H9 (cell line): Measurements from ENCODE around the gene SOX13. TPM values are rescaled to one million over a fixed set of nuclear protein-coding genes. Genes with fewer than 3 reads are reported as not detected.

ENCODE experiments used
- DNase-seq: peaks from one replicate; pipeline ENCODE4 v3.0.0-alpha.2; 2017
- H2AFZ ChIP-seq: one replicate; pipeline ENCODE4 v1.6.1; 2013; ENCODE audit warnings: mild to moderate bottlenecking, low read length, control low read depth, moderate library complexity
- H2AK5ac ChIP-seq: 2 replicates; pipeline ENCODE4 v1.6.1; 2013; ENCODE audit warnings: low read length, control low read depth, mixed read lengths; ENCODE audit not compliant: insufficient read length
- H2BK120ac ChIP-seq: one replicate; pipeline ENCODE4 v1.6.1; 2013; ENCODE audit warnings: low read depth, mild to moderate bottlenecking, low read length, control low read depth, inconsistent platforms; ENCODE audit not compliant: poor library complexity, severe bottlenecking
- H2BK12ac ChIP-seq: 2 replicates; pipeline ENCODE4 v1.6.1; 2013; ENCODE audit warnings: low read length, control low read depth, mixed read lengths, low read depth; ENCODE audit not compliant: insufficient read length
- H2BK15ac ChIP-seq: 2 replicates; pipeline ENCODE4 v1.6.1; 2013; ENCODE audit warnings: low read depth, low read length, control low read depth
- H2BK20ac ChIP-seq: one replicate; pipeline ENCODE4 v1.6.1; 2013; ENCODE audit warnings: low read depth, mild to moderate bottlenecking, low read length, control low read depth, inconsistent platforms; ENCODE audit not compliant: poor library complexity, severe bottlenecking
- H2BK5ac ChIP-seq: 2 replicates; pipeline ENCODE4 v1.6.1; 2013; ENCODE audit warnings: low read length, control low read depth, mixed read lengths; ENCODE audit not compliant: insufficient read length
- H3K14ac ChIP-seq: 2 replicates; pipeline ENCODE4 v1.6.1; 2013; ENCODE audit warnings: low read length, control low read depth; ENCODE audit not compliant: insufficient read depth
- H3K18ac ChIP-seq: 2 replicates; pipeline ENCODE4 v1.6.1; 2013; ENCODE audit warnings: low read depth, mild to moderate bottlenecking, mixed read lengths, low read length, control low read depth; ENCODE audit not compliant: insufficient read length
- H3K23ac ChIP-seq: 2 replicates; pipeline ENCODE4 v1.6.1; 2013; ENCODE audit warnings: low read length, control low read depth, mixed read lengths, low read depth; ENCODE audit not compliant: insufficient read length
- H3K23me2 ChIP-seq: 2 replicates; pipeline ENCODE4 v1.6.1; 2013; ENCODE audit warnings: low read depth, mild to moderate bottlenecking, mixed read lengths, low read length, control low read depth; ENCODE audit not compliant: insufficient read length, poor library complexity, severe bottlenecking
- H3K27ac ChIP-seq: 2 replicates; pipeline ENCODE4 v1.5.1; 2013; ENCODE audit warnings: low read length, control low read depth, mixed read lengths, low read depth; ENCODE audit not compliant: insufficient read length
- H3K27me3 ChIP-seq: 2 replicates; pipeline ENCODE4 v1.6.1; 2013; ENCODE audit warnings: low read length, control low read depth, inconsistent platforms; ENCODE audit not compliant: insufficient read depth
- H3K4ac ChIP-seq: 2 replicates; pipeline ENCODE4 v1.6.1; 2013; ENCODE audit warnings: low read depth, mild to moderate bottlenecking, control low read depth, inconsistent platforms, low read length, moderate library complexity
- H3K4me1 ChIP-seq: 2 replicates; pipeline ENCODE4 v1.6.1; 2013; ENCODE audit warnings: low read length, control low read depth, inconsistent platforms; ENCODE audit not compliant: insufficient read depth
- H3K4me2 ChIP-seq: 2 replicates; pipeline ENCODE4 v1.6.1; 2013; ENCODE audit warnings: low read length, control low read depth, mixed read lengths; ENCODE audit not compliant: insufficient read length, insufficient read depth
- H3K56ac ChIP-seq: 2 replicates; pipeline ENCODE4 v1.6.1; 2013; ENCODE audit warnings: low read depth, mild to moderate bottlenecking, mixed read lengths, low read length, control low read depth; ENCODE audit not compliant: insufficient read length
- H3K79me1 ChIP-seq: 2 replicates; pipeline ENCODE4 v1.6.1; 2013; ENCODE audit warnings: low read depth, mild to moderate bottlenecking, moderate library complexity, low read length, control low read depth, inconsistent platforms; ENCODE audit not compliant: insufficient read depth, poor library complexity, severe bottlenecking
- H3K79me2 ChIP-seq: 2 replicates; pipeline ENCODE4 v1.6.1; 2013; ENCODE audit warnings: low read length, control low read depth, inconsistent platforms; ENCODE audit not compliant: insufficient read depth
- H3K9ac ChIP-seq: 2 replicates; pipeline ENCODE4 v1.6.1; 2013; ENCODE audit warnings: low read length, control low read depth, mixed read lengths; ENCODE audit not compliant: insufficient read length; ENCODE audit errors: extremely low read depth
- H3K9me3 ChIP-seq: one replicate; pipeline ENCODE4 v1.6.1; 2013; ENCODE audit warnings: low read depth, low read length, inconsistent platforms; ENCODE audit not compliant: control insufficient read depth
- H3T11ph ChIP-seq: one replicate; pipeline ENCODE4 v1.6.1; 2013; ENCODE audit warnings: mild to moderate bottlenecking, low read length, control low read depth, inconsistent platforms
- H4K20me1 ChIP-seq: one replicate; pipeline ENCODE4 v1.6.1; 2013; ENCODE audit not compliant: control insufficient read depth, insufficient read length, insufficient read depth
- H4K5ac ChIP-seq: 2 replicates; pipeline ENCODE4 v1.6.1; 2013; ENCODE audit warnings: low read depth, mild to moderate bottlenecking, mixed read lengths, low read length, control low read depth; ENCODE audit not compliant: insufficient read length
- H4K8ac ChIP-seq: replicated peaks from 2 replicates; pipeline ENCODE4 v1.6.1; 2013; ENCODE audit warnings: low read length, control low read depth, mixed read lengths, low read depth; ENCODE audit not compliant: insufficient read length
- H4K91ac ChIP-seq: 2 replicates; pipeline ENCODE4 v1.6.1; 2013; ENCODE audit warnings: low read depth, mild to moderate bottlenecking, moderate library complexity, mixed read lengths, low read length, control low read depth; ENCODE audit not compliant: insufficient read length
- H3K27ac Mint-ChIP-seq, 3 experiments: 2 replicates in 2 of 3; 3 replicates in 1 of 3; pipeline ENCODE4 v1.8.0; 2020 to 2021; ENCODE audit warnings: mixed read lengths in 3 of 3, mild to moderate bottlenecking in 1 of 3, moderate library complexity in 1 of 3
- H3K27me3 Mint-ChIP-seq: 2 replicates; pipeline ENCODE4 v1.8.0; 2021; ENCODE audit warnings: low read depth, mild to moderate bottlenecking, moderate library complexity, mixed read lengths
- H3K36me3 Mint-ChIP-seq, 3 experiments: 2 replicates in 2 of 3; 3 replicates in 1 of 3; pipeline ENCODE4 v1.8.0; 2020 to 2021; ENCODE audit warnings: low read depth in 3 of 3, mixed read lengths in 3 of 3; ENCODE audit not compliant: insufficient read depth in 1 of 3
- H3K4me1 Mint-ChIP-seq, 2 experiments: 2 replicates each; pipeline ENCODE4 v1.8.0; 2020; ENCODE audit warnings: mixed read lengths in 2 of 2
- H3K4me3 Mint-ChIP-seq, 2 experiments: 2 replicates in 1 of 2; 3 replicates in 1 of 2; pipeline ENCODE4 v1.8.0; 2020 to 2021; ENCODE audit warnings: mild to moderate bottlenecking in 2 of 2, mixed read lengths in 2 of 2, moderate library complexity in 1 of 2
- H3K9me3 Mint-ChIP-seq, 2 experiments: 2 replicates in 1 of 2; 3 replicates in 1 of 2; pipeline ENCODE4 v1.8.0; 2020; ENCODE audit warnings: mild to moderate bottlenecking in 2 of 2, mixed read lengths in 2 of 2, moderate library complexity in 1 of 2
- CTCF ChIP-seq: fragments of 200-600 bp; sonication (generic); conservative IDR thresholded peaks from 3 replicates; pipeline ENCODE4 v1.8.0; 2021; ENCODE audit warnings: antibody characterized with exemption, mild to moderate bottlenecking
- WGBS: extraction: QIAGEN DNeasy Blood & Tissue Kit; methylation state at CpG from one replicate; pipeline ENCODE4 v1.1.7; 2013; ENCODE audit warnings: missing lambda C conversion rate, low lambda C conversion rate, mixed read lengths; ENCODE audit not compliant: insufficient read length; ENCODE audit errors: extremely low coverage; 5-methylcytosine and 5-hydroxymethylcytosine counted together
- total RNA-seq: library from RNA; stranded (reverse); gene quantifications from 2 replicates; pipeline ENCODE4 v1.2.1, GENCODE V29; 2021

Gene SOX13
- total RNA-seq, 1 experiment from 2014 or later = 120 TPM

GRCh38 chr1:204091066-204091465 lies 18.2 kb downstream of the SOX13 start:
- Histone ChIP-seq H3K14ac (no peak overlapping the region), H3K27me3 (no peaks in the 10 kb centered on the region), H2BK15ac (no peak overlapping the region), H4K91ac (no peak overlapping the region), H3K18ac (no peak overlapping the region), H4K5ac (no peak overlapping the region), H3K79me1 (peaks cover 2% of the 10 kb centered on the region), H3T11ph (no peak overlapping the region), H3K4ac (no peak overlapping the region), H3K23ac (no peak overlapping the region), H2BK20ac (no peak overlapping the region), H2AK5ac (no peak overlapping the region), H3K4me1 (peaks cover 42% of the 10 kb centered on the region), H2BK5ac (no peak overlapping the region), H2AFZ (no peak overlapping the region), H3K23me2 (no peaks in the 10 kb centered on the region), H4K20me1 (peaks cover 4% of the 10 kb centered on the region), H3K9ac (no peak overlapping the region), H2BK12ac (no peak overlapping the region), H3K9me3 (no peaks in the 10 kb centered on the region), H4K8ac (no peak overlapping the region), H3K4me2 (no peak overlapping the region), H2BK120ac (no peak overlapping the region), H3K56ac (no peak overlapping the region), H3K79me2 (peaks cover 83% of the 10 kb centered on the region), H3K27ac (no peak overlapping the region)
- Mint-ChIP-seq H3K27ac (peak overlapping the region in 2 of 3 experiments; percentile 39 to 59; a peak in 6 of 7 replicates), H3K4me1 (peaks cover 89 to 94% of the 10 kb centered on the region in 2 experiments), H3K4me3 (no peak overlapping the region), H3K9me3 (no peaks in the 10 kb centered on the region), H3K27me3 (no peaks in the 10 kb centered on the region; the same call in 1 of the 2 replicates), H3K36me3 (peaks cover 4 to 6% (median 5%) of the 10 kb centered on the region in 3 experiments; a peak in 5 of 7 replicates)
- DNase-seq = no peak
- WGBS = no CpG with 5 or more reads among the region's 7 CpGs
- no peak for TF ChIP-seq CTCF
